DND-41 (cell line): Measurements from ENCODE around the gene LMF2.

Experiments used
- CTCF ChIP-seq: IDR thresholded peaks from 2 replicates; pipeline ENCODE4 v1.5.1; 2012; ENCODE audit warnings: borderline replicate concordance, low read length, moderate library complexity, mild to moderate bottlenecking; ENCODE audit not compliant: poor library complexity, severe bottlenecking; ENCODE audit errors: extremely low read depth
- EZH2 ChIP-seq: IDR thresholded peaks from 3 replicates; pipeline ENCODE4 v1.6.1; 2012; ENCODE audit warnings: borderline replicate concordance, low read depth, mild to moderate bottlenecking, moderate library complexity, low read length, inconsistent platforms; ENCODE audit not compliant: severe bottlenecking

DNA sequence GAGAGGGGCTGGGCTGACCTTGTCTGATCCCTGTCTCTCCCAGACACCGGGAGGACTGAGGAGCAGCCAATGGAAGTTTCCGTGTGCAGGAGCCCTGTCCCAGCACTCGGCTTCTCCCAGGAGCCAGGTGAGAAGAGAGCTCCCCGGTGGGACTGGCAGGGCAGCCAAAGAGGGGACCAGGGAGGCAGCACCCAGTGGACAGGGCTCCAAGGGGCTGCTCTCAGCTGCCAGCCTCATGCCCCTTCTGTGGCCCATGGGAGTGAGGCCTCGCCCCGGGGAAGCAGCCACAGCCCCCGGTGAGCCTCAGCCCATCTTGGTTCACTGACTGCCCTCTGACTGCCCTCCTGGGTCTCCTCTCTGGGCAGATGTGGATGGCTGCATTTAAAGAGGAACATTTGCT, 11.1 kb upstream of the LMF2 start:
- TF ChIP-seq CTCF, result no peak
- no peak for TF ChIP-seq EZH2
